CD14-positive monocyte (primary cell): ENCODE data around the gene CDH4. TPM values are rescaled to one million over a fixed set of nuclear protein-coding genes. Genes with fewer than 3 reads are reported as not detected.

Source experiments
- DNase-seq, 3 donors: peaks; one replicate each; pipeline ENCODE4 v3.0.0-alpha.2; 2011 to 2022
- H2AFZ ChIP-seq: 2 replicates; pipeline ENCODE4 v1.6.0; 2012; ENCODE audit warnings: mild to moderate bottlenecking, low read depth, low read length, inconsistent platforms; ENCODE audit not compliant: insufficient read depth, poor library complexity, severe bottlenecking
- H3K27ac ChIP-seq, 2 donors: 1 replicate in 1 of 2; 2 replicates in 1 of 2; pipeline ENCODE4 v1.5.1; 2012 to 2013; ENCODE audit warnings: low read length in 2 of 2, control low read depth in 1 of 2, inconsistent platforms in 1 of 2, low read depth in 1 of 2, mild to moderate bottlenecking in 1 of 2
- H3K27me3 ChIP-seq, 2 donors: one replicate each; pipeline versions ENCODE4 v1.6.0 to v1.6.1; 2011 to 2013; ENCODE audit warnings: low read length in 2 of 2; ENCODE audit not compliant: control insufficient read depth in 2 of 2, insufficient read depth in 2 of 2
- H3K36me3 ChIP-seq, 2 donors: replicated peaks in 1 of 2; 1 replicate in 1 of 2; 2 replicates in 1 of 2; pipeline versions ENCODE4 v1.5.1 to v1.6.1; 2012 to 2013; ENCODE audit warnings: low read length in 2 of 2, control low read depth in 1 of 2, inconsistent platforms in 1 of 2, mild to moderate bottlenecking in 1 of 2; ENCODE audit not compliant: insufficient read depth in 2 of 2, control insufficient read depth in 1 of 2
- H3K4me1 ChIP-seq, 2 donors: 1 replicate in 1 of 2; 2 replicates in 1 of 2; pipeline versions ENCODE4 v1.5.1 to v1.6.1; 2012 to 2013; ENCODE audit warnings: low read length in 2 of 2, control low read depth in 1 of 2, inconsistent platforms in 1 of 2, mild to moderate bottlenecking in 1 of 2, moderate library complexity in 1 of 2; ENCODE audit not compliant: insufficient read depth in 2 of 2, control insufficient read depth in 1 of 2
- H3K4me2 ChIP-seq: replicated peaks from 2 replicates; pipeline ENCODE3; 2012; ENCODE audit warnings: low read length, moderate library complexity, mild to moderate bottlenecking; ENCODE audit not compliant: poor library complexity, severe bottlenecking; ENCODE audit errors: extremely low read depth
- H3K4me3 ChIP-seq, 3 experiments: fragments of 200-600 bp in 1 of 3; sonication (generic) in 1 of 3; replicated peaks in 1 of 3; 1 replicate in 2 of 3; 2 replicates in 1 of 3; pipeline ENCODE4 v1.5.1; 2011 to 2013; ENCODE audit warnings: low read length in 3 of 3, mild to moderate bottlenecking in 3 of 3, control low read depth in 2 of 3, low read depth in 2 of 3, inconsistent platforms in 1 of 3, moderate library complexity in 1 of 3
- H3K79me2 ChIP-seq: 2 replicates; pipeline ENCODE4 v1.6.0; 2012; ENCODE audit warnings: mild to moderate bottlenecking, control low read depth, inconsistent platforms, low read length, moderate library complexity; ENCODE audit not compliant: insufficient read depth
- H3K9ac ChIP-seq: 2 replicates; pipeline ENCODE4 v1.6.0; 2017; ENCODE audit warnings: low read length, mild to moderate bottlenecking; ENCODE audit not compliant: insufficient read depth, poor library complexity, severe bottlenecking
- H3K9me3 ChIP-seq, 2 donors: replicated peaks in 1 of 2; 1 replicate in 1 of 2; 2 replicates in 1 of 2; pipeline versions ENCODE4 v1.5.1 to v1.6.1; 2012 to 2013; ENCODE audit warnings: low read length in 2 of 2, control low read depth in 1 of 2; ENCODE audit not compliant: control insufficient read depth in 1 of 2, insufficient read depth in 1 of 2
- H4K20me1 ChIP-seq: 2 replicates; pipeline ENCODE4 v1.6.0; 2012; ENCODE audit warnings: mild to moderate bottlenecking, low read length, control low read depth, moderate library complexity; ENCODE audit not compliant: insufficient read depth
- H3K27ac Mint-ChIP-seq, 7 donors: one replicate each; pipeline ENCODE4 v1.8.0; 2020; ENCODE audit warnings: mild to moderate bottlenecking in 7 of 7, mixed read lengths in 7 of 7, moderate library complexity in 6 of 7, inconsistent platforms in 2 of 7
- H3K27me3 Mint-ChIP-seq, 3 donors: one replicate each; pipeline ENCODE4 v1.8.0; 2021 to 2022; ENCODE audit warnings: low read depth in 3 of 3, mild to moderate bottlenecking in 3 of 3, mixed read lengths in 3 of 3, moderate library complexity in 3 of 3, inconsistent platforms in 1 of 3
- H3K36me3 Mint-ChIP-seq, 2 donors: one replicate each; pipeline ENCODE4 v1.8.0; 2020; ENCODE audit warnings: mixed read lengths in 2 of 2, inconsistent platforms in 1 of 2, mild to moderate bottlenecking in 1 of 2
- H3K4me1 Mint-ChIP-seq: one replicate; pipeline ENCODE4 v1.8.0; 2020; ENCODE audit warnings: mild to moderate bottlenecking, mixed read lengths
- H3K4me3 Mint-ChIP-seq, 2 donors: one replicate each; pipeline ENCODE4 v1.8.0; 2020; ENCODE audit warnings: mild to moderate bottlenecking in 2 of 2, mixed read lengths in 2 of 2, moderate library complexity in 1 of 2
- H3K9me3 Mint-ChIP-seq, 7 donors: one replicate each; pipeline ENCODE4 v1.8.0; 2020 to 2022; ENCODE audit warnings: mixed read lengths in 7 of 7, mild to moderate bottlenecking in 6 of 7, moderate library complexity in 6 of 7, inconsistent platforms in 2 of 7
- CTCF ChIP-seq: fragments of 200-600 bp; IDR thresholded peaks from one replicate; pipeline ENCODE4 v1.8.0; 2022; ENCODE audit warnings: antibody characterized with exemption, mild to moderate bottlenecking
- WGBS: methylation state at CpG from one replicate; pipeline ENCODE4 v1.1.5; 2013; ENCODE audit warnings: missing lambda C conversion rate; ENCODE audit not compliant: insufficient coverage; 5-methylcytosine and 5-hydroxymethylcytosine counted together
- intact Hi-C, 2 donors: fragments of 100-400 bp; cut with micrococcal nuclease; formaldehyde crosslinking; loops; one replicate each; pipeline versions ENCODE4 v1.15.0 to v1.15.1; 2023
- polyA plus RNA-seq, 3 donors: library from polyadenylated mRNA; depleted of rRNA in 1 of 3; unstranded in 2 of 3; stranded (reverse) in 1 of 3; fragments of 300-500 nt in 2 of 3; fragments of >200 nt in 1 of 3; fragmentation: Illumina TruSeq in 2 of 3; gene quantifications; 1 replicate in 2 of 3; 2 replicates in 1 of 3; pipeline ENCODE4 v1.2.3, GENCODE V29; 2012 to 2021

CDH4 gene
- polyA plus RNA-seq, 3 donors = not detected

- Histone ChIP-seq H3K79me2 (no peaks in the 10 kb centered on the region), H3K27me3 (no peaks in the 10 kb centered on the region), H3K9ac (no peak overlapping the region), H3K4me2 (no peak overlapping the region), H3K4me3 (no peak overlapping the region), H2AFZ (no peak overlapping the region), H3K4me1 (no peaks in the 10 kb centered on the region), H3K36me3 (no peaks in the 10 kb centered on the region), H3K27ac (no peak overlapping the region), H4K20me1 (no peaks in the 10 kb centered on the region), H3K9me3 (peaks cover 7 to 81% of the 10 kb centered on the region in 2 donors)
- 92% methylated on average over 11 of the region's 15 CpGs for WGBS
- Mint-ChIP-seq H3K4me3 (no peak overlapping the region), H3K36me3 (no peaks in the 10 kb centered on the region), H3K27ac (no peak overlapping the region), H3K4me1 (no peaks in the 10 kb centered on the region), H3K27me3 (peaks cover 0 to 3% (median 0%) of the 10 kb centered on the region in 3 donors), H3K9me3 (peaks cover 0 to 34% (median 12%) of the 10 kb centered on the region in 7 donors)
- intact Hi-C loops = no loop called here
- no peak for DNase-seq
- TF ChIP-seq CTCF = no peak
Observed at GRCh38 chr20:61755971-61756845, 504.1 kb downstream of the CDH4 start.

- peaks cover 0 to 3% (median 0%) of the 10 kb centered on the region in 3 donors for H3K27me3 Mint-ChIP-seq
- H3K4me1 Mint-ChIP-seq = no peaks in the 10 kb centered on the region
- Histone ChIP-seq H3K4me1 (no peaks in the 10 kb centered on the region), H3K79me2 (no peaks in the 10 kb centered on the region), H2AFZ (no peak overlapping the region), H4K20me1 (no peaks in the 10 kb centered on the region), H3K4me2 (no peak overlapping the region), H3K27me3 (no peaks in the 10 kb centered on the region), H3K27ac (no peak overlapping the region), H3K36me3 (no peaks in the 10 kb centered on the region), H3K4me3 (no peak overlapping the region), H3K9ac (no peak overlapping the region), H3K9me3 (peaks cover 14 to 82% of the 10 kb centered on the region in 2 donors)
- no peak for DNase-seq
- 91% methylated on average over 14 of the region's 18 CpGs for WGBS
- TF ChIP-seq CTCF = no peak
- H3K9me3 Mint-ChIP-seq = peaks cover 0 to 29% (median 13%) of the 10 kb centered on the region in 7 donors
- no peak overlapping the region for H3K4me3 Mint-ChIP-seq
- no peak overlapping the region for H3K27ac Mint-ChIP-seq
- intact Hi-C loops = no loop called here
- H3K36me3 Mint-ChIP-seq = no peaks in the 10 kb centered on the region
Observed at GRCh38 chr20:61756966-61757677, 505.1 kb downstream of the CDH4 start.
